ENCODE results near the gene ARMC8.

GRCh38 chr3:138220242-138220641 lies 33.1 kb downstream of the ARMC8 start:
- no peak for TF ChIP-seq CTCF (IDR thresholded peaks at IDR 0.05; ENCODE audit: insufficient read depth, low read depth, low read length)
- no peak for TF ChIP-seq EZH2 (IDR thresholded peaks at IDR 0.05; ENCODE audit: insufficient read depth, low read length)
